ENCODE measurements around the gene ZP1. TPM values are rescaled to one million over a fixed set of nuclear protein-coding genes. Genes with fewer than 3 reads are reported as not detected.

ZP1 gene
- total RNA-seq, 2 donors from 2014 or later: 0.35 TPM; not detected in 1

DNA sequence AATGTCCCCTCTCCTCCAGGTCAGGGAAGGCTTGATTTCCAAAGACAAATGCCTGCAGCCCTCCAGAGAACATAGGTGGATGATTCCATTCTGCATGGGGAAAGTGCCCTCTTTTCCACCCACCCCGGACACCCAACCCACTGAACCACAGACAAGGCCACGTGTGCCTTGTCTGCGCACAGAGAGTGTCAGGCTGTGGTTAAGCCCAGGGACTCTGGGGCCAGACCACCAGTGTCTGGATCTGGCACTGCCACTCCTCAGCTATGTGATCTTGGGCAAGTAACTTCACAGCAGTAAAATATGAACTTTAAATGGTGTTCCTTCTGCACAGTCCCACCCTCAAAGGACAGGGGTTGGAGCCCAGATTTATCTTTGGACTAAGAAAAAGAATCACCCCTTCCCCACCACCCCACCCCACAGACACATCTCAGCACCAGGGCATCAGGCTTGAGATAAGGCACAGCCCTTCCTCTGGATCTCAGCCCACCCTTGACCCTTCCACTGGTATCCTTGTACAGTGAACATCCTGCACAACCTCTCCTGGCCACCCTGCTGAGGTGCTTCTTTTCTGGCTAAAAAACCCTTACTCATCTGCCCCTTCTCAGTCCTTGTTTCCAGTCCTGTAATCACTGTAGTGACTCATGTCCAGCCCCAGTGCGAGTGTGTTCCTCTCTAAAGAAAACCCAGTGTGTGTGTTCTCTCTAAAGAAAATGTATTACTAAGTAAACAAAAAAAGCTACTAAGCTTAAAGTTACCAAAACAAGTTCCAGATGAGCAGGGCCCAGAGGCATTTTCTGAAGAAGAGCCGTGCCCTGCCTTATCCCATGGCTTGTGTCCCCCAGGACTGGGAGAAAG lies 9.7 kb upstream of the ZP1 start:
- no peaks in the 10 kb centered on the region for H3K9me3 ChIP-seq
- TF ChIP-seq, protein P1, sequence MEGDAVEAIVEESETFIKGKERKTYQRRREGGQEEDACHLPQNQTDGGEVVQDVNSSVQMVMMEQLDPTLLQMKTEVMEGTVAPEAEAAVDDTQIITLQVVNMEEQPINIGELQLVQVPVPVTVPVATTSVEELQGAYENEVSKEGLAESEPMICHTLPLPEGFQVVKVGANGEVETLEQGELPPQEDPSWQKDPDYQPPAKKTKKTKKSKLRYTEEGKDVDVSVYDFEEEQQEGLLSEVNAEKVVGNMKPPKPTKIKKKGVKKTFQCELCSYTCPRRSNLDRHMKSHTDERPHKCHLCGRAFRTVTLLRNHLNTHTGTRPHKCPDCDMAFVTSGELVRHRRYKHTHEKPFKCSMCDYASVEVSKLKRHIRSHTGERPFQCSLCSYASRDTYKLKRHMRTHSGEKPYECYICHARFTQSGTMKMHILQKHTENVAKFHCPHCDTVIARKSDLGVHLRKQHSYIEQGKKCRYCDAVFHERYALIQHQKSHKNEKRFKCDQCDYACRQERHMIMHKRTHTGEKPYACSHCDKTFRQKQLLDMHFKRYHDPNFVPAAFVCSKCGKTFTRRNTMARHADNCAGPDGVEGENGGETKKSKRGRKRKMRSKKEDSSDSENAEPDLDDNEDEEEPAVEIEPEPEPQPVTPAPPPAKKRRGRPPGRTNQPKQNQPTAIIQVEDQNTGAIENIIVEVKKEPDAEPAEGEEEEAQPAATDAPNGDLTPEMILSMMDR (IDR thresholded peaks at IDR 0.05): no peak
- no peak for DNase-seq
- peaks cover 4% of the 10 kb centered on the region for H3K4me1 ChIP-seq
- no peaks in the 10 kb centered on the region for H3K27me3 ChIP-seq
- H3K36me3 ChIP-seq: no peaks in the 10 kb centered on the region
- no peak overlapping the region for H3K27ac ChIP-seq
- intact Hi-C loops (cut with DNase I): no loop called here
- H3K4me3 ChIP-seq: no peak overlapping the region
- no peak overlapping the region for H3K9ac ChIP-seq (ENCODE audit: low read depth in 2 of 2, low read length in 2 of 2)

DNA sequence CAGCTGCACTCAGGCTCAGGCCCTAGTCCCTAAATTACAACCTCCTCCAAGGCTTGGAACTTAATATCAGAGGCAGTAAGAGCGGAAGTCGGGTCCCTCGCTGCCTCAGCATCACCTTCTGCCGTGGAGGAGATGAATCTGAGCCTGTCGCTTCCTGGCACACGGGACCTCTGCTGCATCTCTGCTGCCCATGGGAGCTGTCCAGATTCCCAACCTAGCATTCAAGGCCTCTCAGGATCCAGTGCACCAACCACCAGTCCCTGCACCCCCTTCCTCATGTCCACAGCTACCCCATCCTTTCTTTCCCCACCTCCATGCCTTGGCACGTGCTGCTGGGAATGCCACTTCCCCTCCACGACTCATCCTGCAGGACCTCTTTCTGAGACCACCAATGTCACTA lies 9.1 kb upstream of the ZP1 start:
- H3K9me3 ChIP-seq: no peaks in the 10 kb centered on the region
- peaks cover under 1% of the 10 kb centered on the region for H3K4me1 ChIP-seq
- H3K4me3 ChIP-seq: no peak overlapping the region
- DNase-seq: no peak
- H3K27ac ChIP-seq: no peak overlapping the region
- no peaks in the 10 kb centered on the region for H3K36me3 ChIP-seq
- intact Hi-C loops (cut with DNase I): no loop called here
- H3K9ac ChIP-seq (ENCODE audit: low read depth in 2 of 2, low read length in 2 of 2): no peak overlapping the region
- H3K27me3 ChIP-seq: no peaks in the 10 kb centered on the region
- TF ChIP-seq, protein P1 (IDR thresholded peaks at IDR 0.05): no peak

- H3K4me3 ChIP-seq: no peak overlapping the region
- H3K9ac ChIP-seq (ENCODE audit: low read depth in 2 of 2, low read length in 2 of 2): no peak overlapping the region
- H3K9me3 ChIP-seq: no peaks in the 10 kb centered on the region
- DNase-seq: no peak
- TF ChIP-seq, protein P1 (IDR thresholded peaks at IDR 0.05): no peak
- no peaks in the 10 kb centered on the region for H3K36me3 ChIP-seq
- no peaks in the 10 kb centered on the region for H3K4me1 ChIP-seq
- intact Hi-C loops (cut with DNase I): no loop called here
- no peaks in the 10 kb centered on the region for H3K27me3 ChIP-seq
- no peak overlapping the region for H3K27ac ChIP-seq
These were observed 8.4 kb upstream of the ZP1 start for GRCh38 chr11:60858731-60859464.

DNA sequence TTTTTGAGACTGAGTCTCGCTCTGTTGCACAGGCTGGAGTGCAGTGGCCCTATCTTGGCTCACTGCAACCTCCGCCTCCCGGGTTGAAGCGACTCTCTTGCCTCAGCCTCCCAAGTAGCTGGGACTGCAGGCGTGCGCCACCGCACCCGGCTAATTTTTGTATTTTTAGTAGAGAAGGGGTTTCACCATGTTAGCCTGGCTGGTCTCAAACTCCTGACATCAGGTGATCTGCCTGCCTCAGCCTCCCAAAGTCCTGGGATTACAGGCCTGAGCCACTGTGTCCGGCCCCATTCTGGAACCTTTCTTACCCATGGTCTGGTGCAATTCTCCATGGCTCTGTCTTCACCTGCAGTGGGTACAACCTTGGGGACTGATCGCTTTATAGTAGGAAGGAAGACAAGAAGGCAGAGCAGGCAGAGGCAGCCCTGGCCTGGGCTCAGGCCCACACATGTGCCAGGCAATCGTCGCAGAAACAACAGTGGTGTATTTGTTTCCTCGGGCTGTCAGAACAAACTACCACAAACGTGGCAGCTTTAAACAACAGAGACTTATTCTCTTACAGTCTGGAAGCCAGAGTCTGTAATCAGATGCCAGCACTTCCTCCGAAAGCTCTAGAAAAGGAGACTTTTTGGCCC lies 7.6 kb upstream of the ZP1 start:
- Histone ChIP-seq H3K9ac (ENCODE audit: low read depth in 2 of 2, low read length in 2 of 2) (no peak overlapping the region), H3K27ac (no peak overlapping the region), H3K36me3 (no peaks in the 10 kb centered on the region), H3K9me3 (no peaks in the 10 kb centered on the region), H3K27me3 (no peaks in the 10 kb centered on the region), H3K4me1 (no peaks in the 10 kb centered on the region), H3K4me3 (no peak overlapping the region)
- TF ChIP-seq, protein P1 (IDR thresholded peaks at IDR 0.05): no peak
- intact Hi-C loops (cut with DNase I): no loop called here
- DNase-seq: no peak

DNA sequence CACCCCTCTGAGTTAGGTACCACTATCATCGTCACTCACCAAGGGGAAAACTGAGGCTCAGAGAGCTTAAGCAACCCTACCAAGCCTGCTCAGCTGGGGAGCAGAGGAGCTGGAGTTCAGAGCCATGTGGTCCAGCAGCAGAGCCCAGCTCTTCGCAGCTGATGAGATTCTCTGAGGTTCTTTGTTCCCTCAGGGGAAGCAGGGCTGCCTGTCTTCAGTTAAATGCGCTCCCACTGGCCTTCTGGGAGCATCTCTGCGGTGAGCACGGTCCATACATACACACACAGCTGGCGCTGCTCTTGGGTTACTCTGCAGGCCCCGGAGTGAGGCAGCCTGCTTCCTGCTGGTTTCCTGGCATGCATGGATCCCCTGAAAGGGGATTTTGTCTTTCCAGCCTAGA lies 6.4 kb upstream of the ZP1 start:
- no peak for DNase-seq
- no peak overlapping the region for H3K27ac ChIP-seq
- TF ChIP-seq, protein P1 (IDR thresholded peaks at IDR 0.05): no peak

More for the DNA sequence above, 6.4 kb upstream of the ZP1 start:
- intact Hi-C loops (cut with DNase I): no loop called here
- no peaks in the 10 kb centered on the region for H3K27me3 ChIP-seq
- H3K9ac ChIP-seq (ENCODE audit: low read depth in 2 of 2, low read length in 2 of 2): no peak overlapping the region
- H3K36me3 ChIP-seq: no peaks in the 10 kb centered on the region
- H3K4me3 ChIP-seq: no peak overlapping the region
- H3K9me3 ChIP-seq: no peaks in the 10 kb centered on the region
- H3K4me1 ChIP-seq: no peaks in the 10 kb centered on the region

All from colonic mucosa (tissue), 4 donors.